HepG2 (cell line): ENCODE measurements around the gene APBA1. TPM values are rescaled to one million over a fixed set of nuclear protein-coding genes. Genes with fewer than 3 reads are reported as not detected.

Experiments used
- ATAC-seq: fragments of 200-7000 bp; cut with Tn5 transposase; 3 replicates; pipeline ENCODE4 v1.9.1; 2020; ENCODE audit warnings: mild to moderate bottlenecking, moderate library complexity
- BruUV-seq: library from RNA; stranded (reverse); fragments of 400-500 nt; replicated peaks from 2 replicates; lab custom pipeline; 2021; lab: Mats Ljungman, UMichigan
- CTCF ChIA-PET: fragments of 300-600 bp; formaldehyde crosslinking; extraction: SDS; loops from one replicate; lab custom pipeline; 2021; ENCODE audit warnings: low total read pairs, inconsistent platforms, low intra/inter-chr PET ratio; lab: Yijun Ruan, JAX
- POLR2A ChIA-PET: fragments of 350-600 bp; sonication (Branson Sonifier 250); formaldehyde crosslinking; loops from one replicate; lab custom pipeline; 2020; ENCODE audit warnings: antibody characterized with exemption, inconsistent platforms; lab: Yijun Ruan, JAX
- DNase-seq: peaks from one replicate; pipeline ENCODE4 v3.0.0-alpha.2; 2015; ENCODE audit warnings: low spot score
- FAIRE-seq: peaks from 3 replicates; lab custom pipeline; 2011; peaks lifted over from hg19 to GRCh38; lab: Jason Lieb, UNC
- H2AFZ ChIP-seq: one replicate; pipeline ENCODE4 v1.6.1; 2011; ENCODE audit warnings: low read length, inconsistent platforms
- H3K27ac ChIP-seq: fragments of 300-600 bp; 3 replicates; pipeline ENCODE4 v1.8.0; 2011; ENCODE audit warnings: mixed run types, mild to moderate bottlenecking, mixed read lengths, low read length, inconsistent platforms; ENCODE audit not compliant: insufficient read depth; ENCODE audit errors: extremely low read length
- H3K27me3 ChIP-seq, 2 experiments: fragments of 200-600 bp in 1 of 2; 2 replicates in 1 of 2; 3 replicates in 1 of 2; pipeline versions ENCODE4 v1.6.0 to v1.8.0; 2011; ENCODE audit warnings: low read length in 2 of 2, mild to moderate bottlenecking in 2 of 2, moderate library complexity in 2 of 2, inconsistent platforms in 1 of 2; ENCODE audit not compliant: insufficient read depth in 2 of 2, control insufficient read depth in 1 of 2
- H3K36me3 ChIP-seq, 2 experiments: fragments of 200-600 bp in 1 of 2; replicated peaks in 1 of 2; 2 replicates in 1 of 2; 3 replicates in 1 of 2; pipeline versions ENCODE4 v1.5.1 to v1.8.0; 2011; ENCODE audit warnings: low read length in 2 of 2, inconsistent platforms in 1 of 2; ENCODE audit not compliant: insufficient read depth in 2 of 2, control insufficient read depth in 1 of 2
- H3K4me1 ChIP-seq: 2 replicates; pipeline ENCODE4 v1.5.1; 2012; ENCODE audit warnings: low read length, inconsistent platforms; ENCODE audit not compliant: insufficient read depth
- H3K4me2 ChIP-seq: 2 replicates; pipeline ENCODE4 v1.6.0; 2011; ENCODE audit warnings: low read depth, low read length, inconsistent platforms
- H3K4me3 ChIP-seq, 3 experiments: fragments of 200-600 bp in 1 of 3; sonication (generic), shearing (Covaris generic) in 1 of 3; replicated peaks in 1 of 3; 2 replicates each; pipeline ENCODE4 v1.5.1; 2011 to 2016; ENCODE audit warnings: low read length in 3 of 3, inconsistent platforms in 2 of 3, low read depth in 2 of 3, mild to moderate bottlenecking in 2 of 3, control low read depth in 1 of 3, mixed read lengths in 1 of 3; ENCODE audit not compliant: insufficient read depth in 1 of 3
- H3K79me2 ChIP-seq: one replicate; pipeline ENCODE4 v1.6.1; 2011; ENCODE audit warnings: low read length, inconsistent platforms; ENCODE audit not compliant: insufficient read depth
- H3K9ac ChIP-seq: 2 replicates; pipeline ENCODE4 v1.6.0; 2011; ENCODE audit warnings: mild to moderate bottlenecking, low read depth, low read length, inconsistent platforms; ENCODE audit not compliant: insufficient read depth
- H3K9me3 ChIP-seq: 2 replicates; pipeline ENCODE4 v1.5.1; 2012; ENCODE audit warnings: mild to moderate bottlenecking, low read length
- H4K20me1 ChIP-seq: 2 replicates; pipeline ENCODE4 v1.6.0; 2011; ENCODE audit warnings: inconsistent platforms, mild to moderate bottlenecking, low read length, moderate library complexity; ENCODE audit not compliant: insufficient read depth
- ZNF292 ChIP-seq: sonication (generic); formaldehyde crosslinking; IDR thresholded peaks from 2 replicates; pipeline ENCODE4 v1.8.1; 2022; ENCODE audit warnings: mild to moderate bottlenecking, low read depth, missing genetic modification reagents, borderline replicate concordance
- ZNF672 ChIP-seq: sonication (generic); formaldehyde crosslinking; IDR thresholded peaks from 2 replicates; pipeline ENCODE4 v1.8.1; 2022; ENCODE audit warnings: missing genetic modification reagents
- WGBS: methylation state at CpG from one replicate; pipeline ENCODE4 v1.1.6; 2017; ENCODE audit warnings: low lambda C conversion rate; 5-methylcytosine and 5-hydroxymethylcytosine counted together
- in situ Hi-C: cut with HindIII; loops from 2 replicates; pipeline ENCODE4 v1.10.0; 2017; ENCODE audit warnings: low pct_unique_long_range_greater_than_20kb; ENCODE audit not compliant: extremely low pct_ligation_motif_present
- intact Hi-C: fragments of 100-400 bp; cut with micrococcal nuclease; formaldehyde crosslinking; loops from one replicate; pipeline ENCODE4 v1.10.0; 2022; ENCODE audit not compliant: unreplicated experiment
- polyA plus RNA-seq, 8 experiments: library from polyadenylated mRNA; depleted of rRNA in 3 of 8; stranded (reverse) in 7 of 8; unstranded in 1 of 8; fragments of >200 nt; fragmentation: Illumina TruSeq in 4 of 8; extraction: Trizol in 4 of 8; gene quantifications; 2 replicates each; pipeline versions ENCODE4 v1.2.1 to v1.2.3, GENCODE V29; 2011 to 2016; ENCODE audit warnings: low read depth in 4 of 8, missing spikeins in 1 of 8, mixed read lengths in 1 of 8; ENCODE audit not compliant: insufficient read depth in 1 of 8
- total RNA-seq, 5 experiments: library from RNA; depleted of rRNA; stranded (reverse); fragments of >200 nt; fragmentation: Illumina TruSeq; extraction: Trizol; gene quantifications; 2 replicates each; pipeline ENCODE4 v1.2.3, GENCODE V29; 2016; ENCODE audit warnings: low read depth in 1 of 5
- TF ChIP-seq, protein P1 (sequence below): sonication (generic); formaldehyde crosslinking; IDR thresholded peaks from 2 replicates; pipeline ENCODE4 v1.4.0; 2020; ENCODE audit warnings: missing genetic modification reagents, borderline replicate concordance
- TF ChIP-seq, protein P2 (sequence below): sonication (generic); formaldehyde crosslinking; IDR thresholded peaks from 2 replicates; pipeline ENCODE4 v1.9.0; 2021; ENCODE audit warnings: missing genetic modification reagents, mild to moderate bottlenecking, borderline replicate concordance

APBA1 gene
- total and polyA plus RNA-seq, 2 of the 13 experiments (the other 11 are each of a cell fraction or from before 2014, with no cell fraction given) = 0.15 TPM; not detected in 1

DNA sequence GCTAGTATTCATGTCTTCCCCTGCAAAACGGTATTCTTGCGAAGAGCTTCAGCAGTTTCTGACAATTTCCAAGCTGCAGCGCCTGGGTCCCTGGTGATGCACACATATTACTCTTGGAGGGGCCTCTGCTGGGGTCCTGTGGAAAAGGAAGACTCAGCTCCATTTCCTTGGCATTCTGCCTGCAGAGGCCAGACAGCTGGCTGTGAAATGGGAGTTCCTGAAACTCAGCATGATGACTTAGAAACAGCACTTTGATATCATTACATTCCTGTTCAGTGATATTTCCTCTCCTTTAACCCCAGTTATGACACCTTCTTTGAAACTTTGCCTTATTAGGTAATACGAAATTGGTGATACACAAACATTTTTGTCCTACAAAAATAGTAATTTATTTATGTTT lies 98.5 kb downstream of the APBA1 start:
- Histone ChIP-seq H3K9me3 (no peaks in the 10 kb centered on the region), H3K27ac (no peak overlapping the region), H2AFZ (no peak overlapping the region), H4K20me1 (no peaks in the 10 kb centered on the region), H3K4me3 (no peak overlapping the region), H3K36me3 (no peaks in the 10 kb centered on the region), H3K9ac (no peak overlapping the region), H3K79me2 (no peaks in the 10 kb centered on the region), H3K4me1 (no peaks in the 10 kb centered on the region), H3K27me3 (no peaks in the 10 kb centered on the region), H3K4me2 (no peak overlapping the region)
- ChIA-PET POLR2A (no interaction called here), CTCF (no interaction called here)
- TF ChIP-seq, protein P1, sequence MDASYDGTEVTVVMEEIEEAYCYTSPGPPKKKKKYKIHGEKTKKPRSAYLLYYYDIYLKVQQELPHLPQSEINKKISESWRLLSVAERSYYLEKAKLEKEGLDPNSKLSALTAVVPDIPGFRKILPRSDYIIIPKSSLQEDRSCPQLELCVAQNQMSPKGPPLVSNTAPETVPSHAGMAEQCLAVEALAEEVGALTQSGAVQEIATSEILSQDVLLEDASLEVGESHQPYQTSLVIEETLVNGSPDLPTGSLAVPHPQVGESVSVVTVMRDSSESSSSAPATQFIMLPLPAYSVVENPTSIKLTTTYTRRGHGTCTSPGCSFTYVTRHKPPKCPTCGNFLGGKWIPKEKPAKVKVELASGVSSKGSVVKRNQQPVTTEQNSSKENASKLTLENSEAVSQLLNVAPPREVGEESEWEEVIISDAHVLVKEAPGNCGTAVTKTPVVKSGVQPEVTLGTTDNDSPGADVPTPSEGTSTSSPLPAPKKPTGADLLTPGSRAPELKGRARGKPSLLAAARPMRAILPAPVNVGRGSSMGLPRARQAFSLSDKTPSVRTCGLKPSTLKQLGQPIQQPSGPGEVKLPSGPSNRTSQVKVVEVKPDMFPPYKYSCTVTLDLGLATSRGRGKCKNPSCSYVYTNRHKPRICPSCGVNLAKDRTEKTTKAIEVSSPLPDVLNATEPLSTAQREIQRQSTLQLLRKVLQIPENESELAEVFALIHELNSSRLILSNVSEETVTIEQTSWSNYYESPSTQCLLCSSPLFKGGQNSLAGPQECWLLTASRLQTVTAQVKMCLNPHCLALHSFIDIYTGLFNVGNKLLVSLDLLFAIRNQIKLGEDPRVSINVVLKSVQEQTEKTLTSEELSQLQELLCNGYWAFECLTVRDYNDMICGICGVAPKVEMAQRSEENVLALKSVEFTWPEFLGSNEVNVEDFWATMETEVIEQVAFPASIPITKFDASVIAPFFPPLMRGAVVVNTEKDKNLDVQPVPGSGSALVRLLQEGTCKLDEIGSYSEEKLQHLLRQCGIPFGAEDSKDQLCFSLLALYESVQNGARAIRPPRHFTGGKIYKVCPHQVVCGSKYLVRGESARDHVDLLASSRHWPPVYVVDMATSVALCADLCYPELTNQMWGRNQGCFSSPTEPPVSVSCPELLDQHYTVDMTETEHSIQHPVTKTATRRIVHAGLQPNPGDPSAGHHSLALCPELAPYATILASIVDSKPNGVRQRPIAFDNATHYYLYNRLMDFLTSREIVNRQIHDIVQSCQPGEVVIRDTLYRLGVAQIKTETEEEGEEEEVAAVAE (CRISPR knock-in tag) = no peak
- TF ChIP-seq ZNF292 (CRISPR knock-in tag) = no peak
- TF ChIP-seq, protein P2, sequence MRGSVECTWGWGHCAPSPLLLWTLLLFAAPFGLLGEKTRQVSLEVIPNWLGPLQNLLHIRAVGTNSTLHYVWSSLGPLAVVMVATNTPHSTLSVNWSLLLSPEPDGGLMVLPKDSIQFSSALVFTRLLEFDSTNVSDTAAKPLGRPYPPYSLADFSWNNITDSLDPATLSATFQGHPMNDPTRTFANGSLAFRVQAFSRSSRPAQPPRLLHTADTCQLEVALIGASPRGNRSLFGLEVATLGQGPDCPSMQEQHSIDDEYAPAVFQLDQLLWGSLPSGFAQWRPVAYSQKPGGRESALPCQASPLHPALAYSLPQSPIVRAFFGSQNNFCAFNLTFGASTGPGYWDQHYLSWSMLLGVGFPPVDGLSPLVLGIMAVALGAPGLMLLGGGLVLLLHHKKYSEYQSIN (CRISPR knock-in tag) = no peak
- no peak for TF ChIP-seq ZNF672 (CRISPR knock-in tag)
- in situ Hi-C loops (no loop called here), intact Hi-C loops (no loop called here)
- DNase-seq (no peak), FAIRE-seq (no peak), ATAC-seq (no peak)
- 29% methylated on average over 4 of the region's 4 CpGs for WGBS
- no TSS peak for BruUV-seq
